Kidney (tissue), 14 donors: Measurements from ENCODE around the gene PSEN2. TPM values are rescaled to one million over a fixed set of nuclear protein-coding genes. Genes with fewer than 3 reads are reported as not detected.
A peak's percentile ranks its signal among the peaks of the same experiment; 100 is the strongest.

Experiments used
- DNase-seq, 5 donors: peaks; one replicate each; pipeline ENCODE4 v3.0.0-alpha.2; 2013 to 2020
- FAIRE-seq: peaks from 2 replicates; lab custom pipeline; 2012; peaks lifted over from hg19 to GRCh38; lab: Jason Lieb, UNC
- H3K27ac ChIP-seq, 2 donors: one replicate each; pipeline ENCODE4 v1.7.0; 2013; ENCODE audit warnings: low read depth in 2 of 2, low read length in 2 of 2, inconsistent platforms in 1 of 2
- H3K27me3 ChIP-seq: one replicate; pipeline ENCODE4 v1.7.1; 2013; ENCODE audit warnings: low read length, inconsistent platforms; ENCODE audit not compliant: control insufficient read depth, insufficient read depth
- H3K36me3 ChIP-seq, 3 donors: one replicate each; pipeline versions ENCODE4 v1.7.0 to v1.7.1; 2013; ENCODE audit warnings: low read length in 3 of 3, control low read depth in 1 of 3, inconsistent platforms in 1 of 3; ENCODE audit not compliant: insufficient read depth in 3 of 3, control insufficient read depth in 2 of 3
- H3K4me1 ChIP-seq, 3 donors: one replicate each; pipeline versions ENCODE4 v1.7.0 to v1.7.1; 2013; ENCODE audit warnings: low read length in 3 of 3, inconsistent platforms in 1 of 3, low read depth in 1 of 3; ENCODE audit not compliant: control insufficient read depth in 2 of 3, insufficient read depth in 2 of 3
- H3K4me3 ChIP-seq, 3 donors: one replicate each; pipeline versions ENCODE4 v1.7.0 to v1.8.1; 2013; ENCODE audit warnings: low read length in 3 of 3, control low read depth in 1 of 3, inconsistent platforms in 1 of 3
- H3K9ac ChIP-seq, 3 donors: one replicate each; pipeline versions ENCODE4 v1.7.0 to v1.7.1; 2013; ENCODE audit warnings: low read length in 3 of 3, control low read depth in 1 of 3, inconsistent platforms in 1 of 3
- H3K9me3 ChIP-seq, 3 donors: one replicate each; pipeline versions ENCODE4 v1.7.0 to v1.7.1; 2013; ENCODE audit warnings: low read length in 3 of 3, control low read depth in 1 of 3, inconsistent platforms in 1 of 3; ENCODE audit not compliant: control insufficient read depth in 2 of 3, insufficient read depth in 1 of 3
- intact Hi-C: fragments of 100-400 bp; cut with DNase I; formaldehyde crosslinking; loops from one replicate; pipeline ENCODE4 v1.11.1; 2022
- polyA plus RNA-seq: library from polyadenylated mRNA; stranded (reverse); fragments of 350-450 nt; fragmentation: Illumina TruSeq; extraction: RNeasy Lipid Tissue Mini Kit (QIAGEN cat#74804); gene quantifications from one replicate; pipeline ENCODE4 v1.2.3, GENCODE V29; 2014; ENCODE audit warnings: low read depth, low replicate concordance; ENCODE audit not compliant: insufficient read depth
- total RNA-seq: library from RNA; stranded (reverse); fragmentation: NEBNext Ultra II Directional; extraction: Animal tissue kit (Norgen Biotek cat#: 25700); gene quantifications from one replicate; pipeline ENCODE4 v1.2.1, GENCODE V29; 2021
- TF ChIP-seq, protein P1 (sequence below): IDR thresholded peaks from 3 replicates; pipeline ENCODE4 v1.5.1; 2012; ENCODE audit warnings: mild to moderate bottlenecking, moderate library complexity, borderline replicate concordance; ENCODE audit not compliant: insufficient read depth; ENCODE audit errors: extremely low read depth
- donor health status: control.
- donor health status: control.
- donor health status: control.
- donor health status: control.
- donor health status: control.
- donor health status: DM: yes; HTN: yes; CAD: no.
- donor health status: Normal renal cell carcinoma (clear cell type).

The PSEN2 gene
- total and polyA plus RNA-seq, 2 donors from 2014 or later, result 22.6 to 25.6 TPM

DNA sequence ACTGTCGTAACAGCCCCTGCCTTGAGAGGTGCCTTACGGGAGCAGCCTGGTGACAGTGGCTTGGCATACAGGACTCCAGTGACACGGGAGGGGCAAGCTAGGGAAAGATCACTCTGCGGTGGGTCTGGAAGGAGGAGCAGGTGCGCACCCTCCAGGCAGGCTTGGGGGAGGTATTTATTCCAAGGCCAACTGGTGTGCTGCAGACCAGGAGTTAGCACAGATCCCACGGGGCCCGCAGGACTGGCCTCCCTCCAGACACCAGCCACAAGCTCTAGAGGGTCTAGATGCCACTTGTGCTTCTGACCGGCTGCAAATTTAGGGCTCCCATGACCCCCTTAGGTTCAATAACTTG is 22.1 kb downstream of the PSEN2 start:
- H3K4me3 ChIP-seq, result no peak overlapping the region
- DNase-seq, result no peak
- no peaks in the 10 kb centered on the region for H3K9me3 ChIP-seq
- H3K27ac ChIP-seq, result peak overlapping the region in 1 of 2 donors; percentile 23
- H3K36me3 ChIP-seq, result peaks cover 0 to 25% (median 18%) of the 10 kb centered on the region in 3 donors
- TF ChIP-seq, protein P1, sequence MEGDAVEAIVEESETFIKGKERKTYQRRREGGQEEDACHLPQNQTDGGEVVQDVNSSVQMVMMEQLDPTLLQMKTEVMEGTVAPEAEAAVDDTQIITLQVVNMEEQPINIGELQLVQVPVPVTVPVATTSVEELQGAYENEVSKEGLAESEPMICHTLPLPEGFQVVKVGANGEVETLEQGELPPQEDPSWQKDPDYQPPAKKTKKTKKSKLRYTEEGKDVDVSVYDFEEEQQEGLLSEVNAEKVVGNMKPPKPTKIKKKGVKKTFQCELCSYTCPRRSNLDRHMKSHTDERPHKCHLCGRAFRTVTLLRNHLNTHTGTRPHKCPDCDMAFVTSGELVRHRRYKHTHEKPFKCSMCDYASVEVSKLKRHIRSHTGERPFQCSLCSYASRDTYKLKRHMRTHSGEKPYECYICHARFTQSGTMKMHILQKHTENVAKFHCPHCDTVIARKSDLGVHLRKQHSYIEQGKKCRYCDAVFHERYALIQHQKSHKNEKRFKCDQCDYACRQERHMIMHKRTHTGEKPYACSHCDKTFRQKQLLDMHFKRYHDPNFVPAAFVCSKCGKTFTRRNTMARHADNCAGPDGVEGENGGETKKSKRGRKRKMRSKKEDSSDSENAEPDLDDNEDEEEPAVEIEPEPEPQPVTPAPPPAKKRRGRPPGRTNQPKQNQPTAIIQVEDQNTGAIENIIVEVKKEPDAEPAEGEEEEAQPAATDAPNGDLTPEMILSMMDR, result no peak
- no peaks in the 10 kb centered on the region for H3K27me3 ChIP-seq
- intact Hi-C loops, result no loop called here
- H3K9ac ChIP-seq, result no peak overlapping the region
- peaks cover 0 to 6% (median 0%) of the 10 kb centered on the region in 3 donors for H3K4me1 ChIP-seq
- FAIRE-seq, result no peak

DNA sequence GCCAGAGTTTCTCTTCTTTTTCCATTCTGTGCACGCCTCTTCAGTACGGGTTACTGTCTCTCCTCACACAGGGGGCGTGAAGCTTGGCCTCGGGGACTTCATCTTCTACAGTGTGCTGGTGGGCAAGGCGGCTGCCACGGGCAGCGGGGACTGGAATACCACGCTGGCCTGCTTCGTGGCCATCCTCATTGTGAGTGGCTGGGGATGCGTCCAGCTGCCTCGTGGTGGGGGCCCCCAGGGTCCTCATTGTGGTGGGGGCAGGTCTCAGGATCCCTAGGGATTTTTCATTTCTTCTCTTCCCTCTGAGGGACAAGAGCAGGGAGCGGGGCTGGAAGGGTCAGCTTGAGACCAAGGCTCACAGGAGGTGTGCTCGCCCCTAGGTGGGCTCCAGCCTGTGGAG is 23.5 kb downstream of the PSEN2 start:
- intact Hi-C loops, result no loop called here
- Histone ChIP-seq H3K36me3 (peaks cover 0 to 25% (median 18%) of the 10 kb centered on the region in 3 donors), H3K27ac (no peak overlapping the region), H3K27me3 (no peaks in the 10 kb centered on the region), H3K4me3 (no peak overlapping the region), H3K9me3 (no peaks in the 10 kb centered on the region), H3K4me1 (peaks cover 0 to 4% (median 0%) of the 10 kb centered on the region in 3 donors), H3K9ac (no peak overlapping the region)
- no peak for FAIRE-seq
- TF ChIP-seq, protein P1, result no peak
- DNase-seq, result no peak

DNA sequence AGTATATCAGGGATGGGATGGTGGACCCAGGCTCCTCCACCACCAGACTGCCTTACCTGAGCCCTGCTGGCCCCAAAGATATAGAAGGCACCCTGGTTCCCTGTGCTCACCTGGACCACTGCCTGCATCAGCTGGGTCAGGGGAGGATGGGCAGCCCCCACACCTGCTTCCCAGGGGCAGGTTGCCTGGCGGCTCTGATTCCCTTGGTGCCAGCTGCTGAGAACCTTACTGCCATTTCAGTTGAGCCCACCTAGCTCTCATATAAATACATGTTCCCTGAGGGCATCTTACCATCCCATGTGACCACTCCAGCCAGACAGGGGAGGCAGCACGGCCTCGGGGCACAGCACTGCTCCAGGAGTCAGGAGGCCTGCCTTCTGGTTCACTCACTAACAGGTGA is 24.4 kb downstream of the PSEN2 start:
- H3K4me1 ChIP-seq, result peaks cover 0 to 4% (median 0%) of the 10 kb centered on the region in 3 donors
- peaks cover 0 to 29% (median 24%) of the 10 kb centered on the region in 3 donors for H3K36me3 ChIP-seq
- no peaks in the 10 kb centered on the region for H3K9me3 ChIP-seq
- intact Hi-C loops, result no loop called here
- H3K27ac ChIP-seq, result no peak overlapping the region
- H3K4me3 ChIP-seq, result no peak overlapping the region
- no peaks in the 10 kb centered on the region for H3K27me3 ChIP-seq
- DNase-seq, result no peak
- FAIRE-seq, result no peak
- H3K9ac ChIP-seq, result no peak overlapping the region
- TF ChIP-seq, protein P1, result no peak

DNA sequence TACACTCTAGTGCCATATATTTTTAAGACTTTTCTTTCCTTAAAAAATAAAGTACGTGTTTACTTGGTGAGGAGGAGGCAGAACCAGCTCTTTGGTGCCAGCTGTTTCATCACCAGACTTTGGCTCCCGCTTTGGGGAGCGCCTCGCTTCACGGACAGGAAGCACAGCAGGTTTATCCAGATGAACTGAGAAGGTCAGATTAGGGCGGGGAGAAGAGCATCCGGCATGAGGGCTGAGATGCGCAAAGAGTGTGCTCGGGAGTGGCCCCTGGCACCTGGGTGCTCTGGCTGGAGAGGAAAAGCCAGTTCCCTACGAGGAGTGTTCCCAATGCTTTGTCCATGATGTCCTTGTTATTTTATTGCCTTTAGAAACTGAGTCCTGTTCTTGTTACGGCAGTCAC is 25.2 kb downstream of the PSEN2 start:
- intact Hi-C loops, result no loop called here

More for the DNA sequence above, 25.2 kb downstream of the PSEN2 start:
- TF ChIP-seq, protein P1, result no peak
- Histone ChIP-seq H3K4me3 (no peak overlapping the region), H3K36me3 (peaks cover 0 to 32% (median 29%) of the 10 kb centered on the region in 3 donors), H3K27ac (no peak overlapping the region), H3K9me3 (no peaks in the 10 kb centered on the region), H3K9ac (no peak overlapping the region), H3K27me3 (no peaks in the 10 kb centered on the region), H3K4me1 (peaks cover 0 to 4% (median 0%) of the 10 kb centered on the region in 3 donors)
- no peak for DNase-seq
- no peak for FAIRE-seq
